D341Med (cell line): ENCODE results near the gene CCNI.

Experiments
- DNase-seq: peaks from one replicate; pipeline ENCODE4 v3.0.0; 2012; ENCODE audit warnings: low spot score

CCNI gene

GRCh38 chr4:77002321-77003107, 73.3 kb downstream of the CCNI start:
- no peak for DNase-seq

DNA sequence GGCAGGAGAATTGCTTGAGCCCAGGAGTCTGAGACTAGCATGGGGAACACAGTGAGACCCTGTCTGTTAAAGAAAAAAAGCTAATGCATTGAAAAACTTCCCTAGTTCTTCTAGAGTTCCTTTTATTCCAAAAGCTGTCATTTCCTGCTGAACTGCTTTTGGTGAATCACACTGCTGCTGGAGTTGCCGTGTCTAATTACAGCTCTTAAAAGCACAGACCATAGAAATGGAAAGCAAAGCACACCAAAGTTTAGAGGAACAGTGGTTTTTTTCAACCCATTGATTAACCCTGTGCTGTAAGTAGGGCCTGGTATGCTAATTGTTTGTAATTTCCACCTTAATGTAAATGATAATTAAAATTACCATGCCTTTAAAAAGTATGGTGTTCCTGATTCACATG, 73.9 kb downstream of the CCNI start:
- no peak for DNase-seq

DNA sequence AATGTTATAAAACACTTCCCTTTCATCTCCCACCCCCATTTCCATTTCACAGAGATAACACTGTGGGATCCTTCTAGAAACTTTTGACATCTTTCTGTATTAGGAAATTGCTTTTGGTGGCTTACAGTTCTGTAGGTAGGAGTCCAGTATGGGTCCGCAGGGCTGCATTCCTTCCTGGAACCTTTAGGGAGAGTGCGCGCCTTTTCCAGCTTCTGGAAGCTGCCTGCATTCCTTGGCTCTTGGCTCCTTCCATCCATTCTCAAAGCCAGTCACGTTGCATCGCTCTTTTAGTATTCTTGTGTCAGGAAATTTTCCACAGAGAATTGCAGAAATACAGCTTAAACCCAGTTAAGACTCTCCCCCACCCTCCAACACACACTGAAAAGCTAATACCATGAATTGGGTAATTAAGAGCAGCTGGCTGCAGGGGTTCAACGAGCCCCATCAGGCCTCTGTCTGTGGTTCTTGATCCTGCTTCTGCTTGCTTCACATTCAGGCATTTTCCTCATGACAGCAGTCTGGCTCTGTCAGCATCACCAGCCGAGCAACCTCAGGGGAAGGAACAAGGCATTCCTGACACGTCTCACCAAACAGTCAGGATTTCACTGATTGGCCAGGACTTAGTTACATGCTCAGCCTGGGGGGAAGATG, 77.4 kb downstream of the CCNI start:
- DNase-seq, result no peak

- no peak for DNase-seq
These were observed 78.3 kb downstream of the CCNI start for GRCh38 chr4:76997532-76997931.
